Heart left ventricle (tissue), 16 donors: ENCODE measurements around the gene POLR3A. TPM values are rescaled to one million over a fixed set of nuclear protein-coding genes. Genes with fewer than 3 reads are reported as not detected.

Experiments used
- ATAC-seq, 4 donors: fragments of 200-7000 bp; cut with Tn5 transposase; one replicate each; pipeline ENCODE4 v1.9.1; 2020 to 2022; ENCODE audit warnings: moderate library complexity in 4 of 4, mild to moderate bottlenecking in 3 of 4, moderate number of reproducible peaks in 1 of 4
- DNase-seq, 5 donors: peaks; one replicate each; pipeline ENCODE4 v3.0.0-alpha.2; 2020
- H3K27ac ChIP-seq, 12 donors: fragments of 200-600 bp; sonication (generic) in 4 of 12; one replicate each; pipeline versions ENCODE4 v1.5.0 to v1.8.0; 2016 to 2022; ENCODE audit warnings: mild to moderate bottlenecking in 2 of 12
- H3K27me3 ChIP-seq, 9 donors: fragments of 200-600 bp; sonication (generic) in 2 of 9; one replicate each; pipeline versions ENCODE4 v1.5.1 to v1.8.0; 2016 to 2022; ENCODE audit warnings: mild to moderate bottlenecking in 3 of 9
- H3K36me3 ChIP-seq, 9 donors: fragments of 200-600 bp; sonication (generic) in 2 of 9; one replicate each; pipeline versions ENCODE4 v1.5.0 to v1.8.0; 2018 to 2022; ENCODE audit warnings: mild to moderate bottlenecking in 2 of 9
- H3K4me1 ChIP-seq, 12 donors: fragments of 200-600 bp; sonication (generic) in 4 of 12; one replicate each; pipeline versions ENCODE4 v1.5.0 to v1.8.0; 2016 to 2022; ENCODE audit warnings: mild to moderate bottlenecking in 3 of 12
- H3K4me3 ChIP-seq, 12 donors: fragments of 200-600 bp; sonication (generic) in 4 of 12; one replicate each; pipeline versions ENCODE4 v1.5.0 to v1.8.0; 2017 to 2022; ENCODE audit warnings: mild to moderate bottlenecking in 9 of 12, moderate library complexity in 4 of 12
- H3K9me3 ChIP-seq, 12 donors: fragments of 200-600 bp; sonication (generic) in 4 of 12; one replicate each; pipeline versions ENCODE4 v1.5.0 to v1.8.0; 2016 to 2022; ENCODE audit warnings: mild to moderate bottlenecking in 1 of 12
- CTCF ChIP-seq, 12 donors: fragments of 200-600 bp; sonication (generic) in 4 of 12; IDR thresholded peaks; one replicate each; pipeline versions ENCODE4 v1.5.0 to v1.8.0; 2018 to 2022; ENCODE audit warnings: antibody characterized with exemption in 12 of 12, mild to moderate bottlenecking in 5 of 12
- POLR2A ChIP-seq, 2 donors: fragments of 450-650 bp; IDR thresholded peaks; one replicate each; pipeline ENCODE4 v1.6.1; 2017; ENCODE audit warnings: antibody characterized with exemption in 2 of 2, mild to moderate bottlenecking in 2 of 2, moderate library complexity in 2 of 2
- WGBS, 4 donors: extraction: QIAGEN DNeasy Blood & Tissue Kit in 2 of 4; methylation state at CpG; one replicate each; pipeline versions ENCODE4 v1.1.5 to v1.1.7; 2013 to 2018; 5-methylcytosine and 5-hydroxymethylcytosine counted together
- intact Hi-C, 10 donors: fragments of 100-400 bp; cut with DNase I; formaldehyde crosslinking; loops; one replicate each; pipeline versions ENCODE4 v1.11.1 to v1.14.2; 2022
- polyA plus RNA-seq, 2 donors: library from polyadenylated mRNA; stranded (reverse); fragments of 200-250 nt; gene quantifications; one replicate each; pipeline ENCODE4 v1.2.3, GENCODE V29; 2013
- total RNA-seq, 9 donors: library from RNA; depleted of rRNA in 2 of 9; stranded (reverse); fragments of >200 nt in 2 of 9; fragmentation: NEBNext Ultra II Directional in 3 of 9; extraction: Animal tissue kit (Norgen Biotek cat#: 25700) in 3 of 9; gene quantifications; one replicate each; pipeline versions ENCODE4 v1.1.0 to v1.2.4, GENCODE V29; 2016 to 2023
- donor health status: ischemic (EF 13 %, LVEDD 7.1; RV severe dilation, severe dysfunction).
- donor health status: healthy with polysubstance abuse.
- donor health status: DM: no; HTN: yes; CAD: no.
- donor health status: DM: no; HTN: no; CAD: no.
- donor health status: ischemic (EF 25% LVEDD 6.9; RV normal size, moderate dysfunction).
- donor health status: ischemic (EF 25% LVEDD 5.7; RV mildly dilated, moderate dysfunction).
- donor health status: healthy.
- donor health status: DM: yes; HTN: yes; CAD: no.
- donor health status: ischemic (EF 35%, LVEDD 5.7; RV mildly dilated, moderate dysfunction).
- donor health status: nonischemic (EF 11% LVEDD 7.7; RV severe dilation, severe dysfunction).
- donor health status: DM: yes; HTN: yes; CAD: no.
- donor health status: PGD.
- donor health status: ischemic (EF 29% LVEDD 5.4; RV normal size, mild dysfunction).
- donor health status: nonischemic (EF 23%, LVEDD 6.1; RV moderate dilation, normal function).

The POLR3A gene
- total and polyA plus RNA-seq, 11 donors = 3.8 to 12.9 (median 8.9) TPM

GRCh38 chr10:77969114-77969513 is 60.2 kb downstream of the POLR3A start:
- peak overlapping the region in 2 of 12 donors; percentile 14 to 88 for H3K27ac ChIP-seq
- WGBS, 4 donors = 52 to 72% (median 64%) methylated on average over 4 of the region's 4 CpGs
- H3K9me3 ChIP-seq = no peaks in the 10 kb centered on the region
- H3K4me1 ChIP-seq = peaks cover 0 to 18% (median 12%) of the 10 kb centered on the region in 12 donors
- H3K4me3 ChIP-seq = no peak overlapping the region
- ATAC-seq = no peak
- TF ChIP-seq CTCF (IDR thresholded peaks at IDR 0.05) (no peak), POLR2A (IDR thresholded peaks at IDR 0.05) (no peak)
- intact Hi-C loops = no loop called here
- H3K36me3 ChIP-seq = no peaks in the 10 kb centered on the region
- DNase-seq = no peak
- H3K27me3 ChIP-seq = no peaks in the 10 kb centered on the region

- intact Hi-C loops = no loop called here
- Histone ChIP-seq H3K27me3 (no peaks in the 10 kb centered on the region), H3K27ac (no peak overlapping the region), H3K4me3 (no peak overlapping the region), H3K36me3 (no peaks in the 10 kb centered on the region), H3K4me1 (peaks cover 0 to 18% (median 12%) of the 10 kb centered on the region in 12 donors), H3K9me3 (no peaks in the 10 kb centered on the region)
- WGBS, 4 donors = 54 to 65% (median 58%) methylated on average over 8 of the region's 8 CpGs
- DNase-seq (no peak), ATAC-seq (no peak)
- TF ChIP-seq POLR2A (IDR thresholded peaks at IDR 0.05) (no peak), CTCF (IDR thresholded peaks at IDR 0.05) (no peak)
Measured at GRCh38 chr10:77967611-77968022, 61.7 kb downstream of the POLR3A start.

GRCh38 chr10:77965294-77965693 is 64.0 kb downstream of the POLR3A start:
- peak in 1 of 4 donors; percentile 51 for ATAC-seq
- Histone ChIP-seq H3K27me3 (no peaks in the 10 kb centered on the region), H3K27ac (no peak overlapping the region), H3K36me3 (no peaks in the 10 kb centered on the region), H3K4me1 (peaks cover 0 to 5% (median 0%) of the 10 kb centered on the region in 12 donors), H3K4me3 (no peak overlapping the region), H3K9me3 (no peaks in the 10 kb centered on the region)
- TF ChIP-seq POLR2A (IDR thresholded peaks at IDR 0.05) = no peak
- no peak for TF ChIP-seq CTCF (IDR thresholded peaks at IDR 0.05)
- intact Hi-C loops = no loop called here
- 75 to 94% (median 90%) methylated on average over 5 of the region's 5 CpGs for WGBS, 4 donors
- no peak for DNase-seq

GRCh38 chr10:77964811-77965210 is 64.5 kb downstream of the POLR3A start:
- H3K4me3 ChIP-seq = no peak overlapping the region
- H3K9me3 ChIP-seq = no peaks in the 10 kb centered on the region
- no peak overlapping the region for H3K27ac ChIP-seq
- DNase-seq (no peak), ATAC-seq (no peak)
- no peaks in the 10 kb centered on the region for H3K27me3 ChIP-seq
- peaks cover 0 to 5% (median 0%) of the 10 kb centered on the region in 12 donors for H3K4me1 ChIP-seq
- WGBS, 4 donors = 76 to 88% (median 82%) methylated on average over 1 of the region's 1 CpG
- intact Hi-C loops = no loop called here
- H3K36me3 ChIP-seq = no peaks in the 10 kb centered on the region
- TF ChIP-seq CTCF (IDR thresholded peaks at IDR 0.05) (no peak), POLR2A (IDR thresholded peaks at IDR 0.05) (no peak)
